Fibroblast of pulmonary artery (primary cell): ENCODE measurements around the gene SCYGR3.

Source experiments
- DNase-seq: peaks from one replicate; pipeline ENCODE4 v3.0.0-alpha.2; 2010; ENCODE audit warnings: low read depth
- H3K4me3 ChIP-seq: replicated peaks from 2 replicates; pipeline ENCODE4 v1.5.1; 2011; ENCODE audit warnings: low read depth, mild to moderate bottlenecking, control low read depth, low read length, moderate library complexity
- TF ChIP-seq, protein P1 (sequence below): IDR thresholded peaks from 2 replicates; pipeline ENCODE4 v1.5.1; 2011; ENCODE audit warnings: mild to moderate bottlenecking, control low read depth, low read length, inconsistent platforms; ENCODE audit errors: missing control alignments

The SCYGR3 gene

DNA sequence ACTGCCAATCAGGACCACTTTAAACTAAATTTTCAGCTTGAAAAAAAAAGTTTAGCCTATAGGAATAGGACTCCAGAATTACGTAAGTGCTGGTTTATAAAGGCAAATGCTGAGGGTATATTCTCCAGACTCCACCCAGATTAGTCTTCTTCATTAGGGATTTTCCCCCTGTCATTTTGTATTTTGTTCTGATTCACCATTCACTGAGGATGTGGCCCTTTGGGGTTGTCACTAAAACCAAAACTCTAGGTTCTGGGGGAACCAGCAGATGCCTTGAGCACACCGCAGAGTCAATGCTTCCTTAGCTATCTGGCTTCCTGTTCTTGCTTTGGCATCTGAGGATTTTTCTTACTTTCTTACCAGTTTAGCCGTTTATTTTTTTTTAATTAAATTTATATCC lies 13.1 kb upstream of the SCYGR3 start:
- no peak for DNase-seq
- TF ChIP-seq, protein P1, sequence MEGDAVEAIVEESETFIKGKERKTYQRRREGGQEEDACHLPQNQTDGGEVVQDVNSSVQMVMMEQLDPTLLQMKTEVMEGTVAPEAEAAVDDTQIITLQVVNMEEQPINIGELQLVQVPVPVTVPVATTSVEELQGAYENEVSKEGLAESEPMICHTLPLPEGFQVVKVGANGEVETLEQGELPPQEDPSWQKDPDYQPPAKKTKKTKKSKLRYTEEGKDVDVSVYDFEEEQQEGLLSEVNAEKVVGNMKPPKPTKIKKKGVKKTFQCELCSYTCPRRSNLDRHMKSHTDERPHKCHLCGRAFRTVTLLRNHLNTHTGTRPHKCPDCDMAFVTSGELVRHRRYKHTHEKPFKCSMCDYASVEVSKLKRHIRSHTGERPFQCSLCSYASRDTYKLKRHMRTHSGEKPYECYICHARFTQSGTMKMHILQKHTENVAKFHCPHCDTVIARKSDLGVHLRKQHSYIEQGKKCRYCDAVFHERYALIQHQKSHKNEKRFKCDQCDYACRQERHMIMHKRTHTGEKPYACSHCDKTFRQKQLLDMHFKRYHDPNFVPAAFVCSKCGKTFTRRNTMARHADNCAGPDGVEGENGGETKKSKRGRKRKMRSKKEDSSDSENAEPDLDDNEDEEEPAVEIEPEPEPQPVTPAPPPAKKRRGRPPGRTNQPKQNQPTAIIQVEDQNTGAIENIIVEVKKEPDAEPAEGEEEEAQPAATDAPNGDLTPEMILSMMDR: no peak
- no peak overlapping the region for H3K4me3 ChIP-seq

DNA sequence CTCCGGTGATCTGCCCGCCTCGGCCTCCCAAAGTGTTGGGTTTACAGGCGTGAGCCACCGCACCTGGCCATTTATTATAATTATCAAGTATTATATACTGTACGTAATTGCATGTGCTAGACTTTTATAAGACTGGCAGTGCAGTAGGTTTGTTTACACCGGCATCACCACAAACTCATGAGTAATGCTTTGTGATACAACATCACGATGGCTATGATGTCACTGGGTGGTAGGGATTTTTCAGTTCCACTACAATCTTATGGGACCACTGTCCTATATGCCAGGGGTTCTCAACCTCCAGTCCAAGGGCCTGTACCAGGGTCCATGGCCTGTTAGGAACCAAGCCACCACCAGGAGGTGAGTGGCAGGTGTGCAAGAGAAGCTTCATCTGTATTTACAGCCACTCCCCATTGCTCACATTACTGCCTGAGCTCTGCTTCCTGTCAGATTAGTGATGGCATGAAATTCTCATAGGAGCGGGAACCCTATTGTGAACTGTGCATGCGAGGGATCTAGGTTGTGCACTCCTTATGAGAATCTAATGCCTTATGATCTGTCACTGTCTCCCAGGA lies 12.0 kb upstream of the SCYGR3 start:
- H3K4me3 ChIP-seq: no peak overlapping the region
- TF ChIP-seq, protein P1: no peak
- no peak for DNase-seq

DNA sequence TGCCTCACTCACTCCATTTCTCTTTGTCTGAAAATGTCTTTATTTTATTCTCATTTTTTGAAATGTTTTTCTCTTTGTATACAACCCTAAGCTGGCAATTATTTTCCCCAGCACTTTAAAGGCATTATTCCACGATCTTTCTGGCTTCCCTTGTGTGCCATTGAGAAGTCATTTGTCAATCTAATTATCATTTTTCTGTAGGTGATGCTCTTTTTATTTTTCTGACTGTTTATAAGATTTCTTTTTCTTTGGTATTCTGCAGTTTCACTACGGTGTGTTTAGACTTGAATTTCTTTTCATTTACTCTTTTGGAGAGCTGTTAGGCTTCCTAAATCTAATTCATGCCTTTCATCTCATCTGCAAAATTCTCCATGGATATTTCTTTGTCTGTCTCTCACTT lies 10.8 kb upstream of the SCYGR3 start:
- no peak for DNase-seq
- H3K4me3 ChIP-seq: no peak overlapping the region

DNA sequence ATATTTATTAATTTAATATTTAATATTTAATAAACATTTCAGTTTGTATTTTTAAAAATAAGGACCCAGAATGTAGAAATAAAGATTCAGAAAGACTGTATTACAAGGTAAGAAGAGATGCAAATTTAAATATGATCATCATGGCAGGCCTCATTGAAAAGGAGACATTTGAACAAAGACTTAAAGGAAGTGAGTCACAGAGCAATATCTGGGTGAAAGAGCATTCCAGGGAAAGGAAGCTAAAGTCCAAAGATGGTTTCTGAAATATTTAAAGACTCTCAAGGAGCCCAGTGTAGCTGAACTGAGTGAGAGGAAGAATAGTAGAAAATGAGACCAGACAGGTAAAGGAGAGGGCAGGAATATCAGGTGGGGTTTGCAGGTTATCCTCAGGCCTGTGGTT lies 8.6 kb upstream of the SCYGR3 start:
- peak; percentile 82 for DNase-seq
- no peak overlapping the region for H3K4me3 ChIP-seq
- TF ChIP-seq, protein P1: no peak

More for the DNA sequence above, 10.8 kb upstream of the SCYGR3 start:
- TF ChIP-seq, protein P1: no peak

DNA sequence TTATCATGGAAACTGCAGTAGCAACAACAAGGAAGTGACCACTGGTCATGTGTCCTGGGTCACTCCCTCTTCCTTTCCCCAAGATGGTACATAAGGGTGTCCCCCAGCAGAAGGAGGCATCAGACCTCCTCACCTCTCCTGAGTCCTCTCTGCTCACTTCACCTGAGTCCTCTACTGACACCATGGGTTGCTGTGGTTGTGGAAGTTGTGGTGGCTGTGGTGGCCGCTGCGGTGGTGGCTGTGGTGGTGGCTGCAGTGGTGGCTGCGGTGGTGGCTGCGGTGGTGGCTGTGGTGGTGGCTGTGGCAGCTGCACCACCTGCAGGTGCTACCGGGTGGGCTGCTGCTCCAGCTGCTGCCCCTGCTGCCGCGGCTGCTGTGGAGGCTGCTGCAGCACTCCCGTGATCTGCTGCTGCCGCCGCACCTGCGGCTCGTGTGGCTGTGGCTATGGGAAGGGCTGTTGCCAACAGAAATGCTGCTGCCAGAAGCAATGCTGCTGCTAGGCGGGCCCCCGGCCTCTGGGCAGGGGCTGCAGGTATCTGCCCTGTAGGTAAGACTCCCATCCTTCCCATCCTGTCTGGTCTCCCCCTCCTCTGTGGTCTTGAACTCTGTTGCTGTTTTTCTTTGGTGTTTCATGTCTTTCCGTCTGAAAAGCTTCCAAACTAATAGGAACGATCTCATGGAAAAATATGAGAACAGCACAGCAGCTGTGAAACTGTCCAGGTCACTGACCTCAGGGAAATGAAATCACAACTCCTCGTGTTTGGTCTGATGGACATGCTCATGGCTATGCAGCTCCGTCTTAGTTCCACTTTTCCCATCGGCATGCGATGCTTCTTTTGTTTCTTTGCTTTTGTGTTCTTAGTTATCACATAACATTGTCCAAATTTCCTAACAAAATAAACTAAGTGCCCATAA lies 2.9 kb upstream of the SCYGR3 start, which contains the start of gene SCYGR4:
SCYGR4 (plus strand) TSS at position 183 of the 915 bp plus-strand sequence; CDS start at position 183, 0 bp downstream.
- TF ChIP-seq, protein P1: no peak
- peak; percentile 62 for DNase-seq
- H3K4me3 ChIP-seq: no peak within 1 kb of the TSS

DNA sequence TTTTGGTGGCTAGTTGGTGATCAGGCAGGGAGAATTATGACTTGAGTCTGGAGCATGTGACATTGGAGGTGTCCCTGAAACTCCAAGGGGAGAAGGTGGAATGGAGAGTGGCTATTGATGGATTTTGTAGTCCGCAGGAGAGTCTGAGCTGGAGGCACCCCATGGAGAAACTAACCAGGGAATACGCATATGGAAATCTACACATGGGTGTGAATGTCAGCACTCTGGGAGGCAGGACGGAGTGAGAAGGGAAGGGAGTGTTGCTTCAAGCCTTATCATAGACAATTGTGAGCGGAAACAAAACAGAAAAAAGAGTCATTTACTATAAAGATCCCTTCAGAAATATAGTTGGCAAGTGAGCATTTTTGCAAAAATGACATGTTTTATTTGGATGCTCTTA lies 2.0 kb upstream of the SCYGR3 start:
- TF ChIP-seq, protein P1: no peak
- DNase-seq: no peak
- no peak overlapping the region for H3K4me3 ChIP-seq
